SH-SY5Y (cell line): ENCODE results near the gene ANXA9.

Experiments
- GATA2 ChIP-seq: IDR thresholded peaks from 2 replicates; pipeline ENCODE4 v1.6.1; 2011; ENCODE audit warnings: mild to moderate bottlenecking, low read depth, low read length
- GATA3 ChIP-seq: IDR thresholded peaks from 2 replicates; pipeline ENCODE4 v1.6.1; 2011; ENCODE audit warnings: low read depth, mild to moderate bottlenecking, low read length, moderate library complexity

GRCh38 chr1:150954708-150955107 lies 27.4 kb upstream of the ANXA9 start:
- TF ChIP-seq GATA2 (no peak), GATA3 (no peak)
